Measurements from ENCODE around the gene ZNF202.
"Not testable (repeated sequence)": the region's sequence is repeated elsewhere in the genome, so short reads cannot be mapped to it uniquely, and the experiment has no call there.

The ZNF202 gene

GRCh38 chr11:123738374-123738773 lies 3.1 kb downstream of the ZNF202 start:
- no peak for DNase-seq

- DNase-seq: no peak
These were observed 4.7 kb downstream of the ZNF202 start for GRCh38 chr11:123736769-123737168.

- DNase-seq: no peak
These were observed 11.9 kb downstream of the ZNF202 start for GRCh38 chr11:123729602-123730001.

- no peak for DNase-seq
These were observed 15.3 kb downstream of the ZNF202 start for GRCh38 chr11:123725995-123726655.

- DNase-seq: no peak
These were observed 22.0 kb downstream of the ZNF202 start for GRCh38 chr11:123719452-123719851.

- DNase-seq: no peak
These were observed 23.0 kb downstream of the ZNF202 start for GRCh38 chr11:123718469-123718868.

GRCh38 chr11:123718063-123718462 lies 23.4 kb downstream of the ZNF202 start:
- no peak for DNase-seq

- DNase-seq: not testable (repeated sequence)
These were observed 28.8 kb downstream of the ZNF202 start for GRCh38 chr11:123712627-123713026.

GRCh38 chr11:123707606-123708205 lies 33.8 kb downstream of the ZNF202 start:
- no peak for DNase-seq

GRCh38 chr11:123707206-123707605 lies 34.3 kb downstream of the ZNF202 start:
- no peak for DNase-seq

GRCh38 chr11:123704341-123704740 lies 37.1 kb downstream of the ZNF202 start:
- no peak for DNase-seq

GRCh38 chr11:123702696-123703095 lies 38.8 kb downstream of the ZNF202 start:
- DNase-seq: no peak

GRCh38 chr11:123702139-123702538 lies 39.3 kb downstream of the ZNF202 start:
- no peak for DNase-seq

- DNase-seq: no peak
These were observed 40.7 kb downstream of the ZNF202 start for GRCh38 chr11:123700772-123701171.

- no peak for DNase-seq
These were observed 42.8 kb downstream of the ZNF202 start for GRCh38 chr11:123698546-123699127.

- DNase-seq: no peak
These were observed 45.3 kb downstream of the ZNF202 start for GRCh38 chr11:123696183-123696582.

GRCh38 chr11:123695231-123695630 lies 46.2 kb downstream of the ZNF202 start:
- DNase-seq: no peak

GRCh38 chr11:123694551-123694950 lies 46.9 kb downstream of the ZNF202 start:
- no peak for DNase-seq

- DNase-seq: no peak
These were observed 48.5 kb downstream of the ZNF202 start for GRCh38 chr11:123692961-123693360.

- DNase-seq: no peak
These were observed 51.0 kb downstream of the ZNF202 start for GRCh38 chr11:123690485-123690884.

- no peak for DNase-seq
These were observed 56.9 kb downstream of the ZNF202 start for GRCh38 chr11:123684601-123685000.

- DNase-seq: no peak
These were observed 57.9 kb downstream of the ZNF202 start for GRCh38 chr11:123683428-123684170.

- no peak for DNase-seq
These were observed 58.6 kb downstream of the ZNF202 start for GRCh38 chr11:123682696-123683410.
